Left ventricle myocardium superior (tissue), 1 donor: Measurements from ENCODE around the gene SLC12A7. TPM values are rescaled to one million over a fixed set of nuclear protein-coding genes. Genes with fewer than 3 reads are reported as not detected.
A peak's percentile ranks its signal among the peaks of the same experiment; 100 is the strongest.
"Not testable (repeated sequence)": the region's sequence is repeated elsewhere in the genome, so short reads cannot be mapped to it uniquely, and the experiment has no call there.

Experiments used
- ATAC-seq: fragments of 200-7000 bp; cut with Tn5 transposase; one replicate; pipeline ENCODE4 v1.9.1; 2020; ENCODE audit warnings: mild to moderate bottlenecking, moderate library complexity
- DNase-seq: peaks from one replicate; pipeline ENCODE4 v3.0.0-alpha.2; 2020
- intact Hi-C: fragments of 100-400 bp; cut with micrococcal nuclease; formaldehyde crosslinking; loops from one replicate; pipeline ENCODE4 v1.11.0; 2022
- long read RNA-seq: library from polyadenylated mRNA; unstranded; transcript quantifications from one replicate; pipeline ENCODE4 v2.0.0, GENCODE V29; 2021
- total RNA-seq: library from RNA; stranded (reverse); fragmentation: NEBNext Ultra II Directional; extraction: Animal tissue kit (Norgen Biotek cat#: 25700); gene quantifications from one replicate; pipeline ENCODE4 v1.2.1, GENCODE V29; 2021
- donor health status: DM: no; HTN: yes; CAD: no; lungs with severe emphysema.

The SLC12A7 gene
- 230 TPM for total RNA-seq
- long read RNA-seq, full-length matches to known transcripts = 4 of 279 reads
- long read RNA-seq, partial matches to known transcripts = 230 of 279 reads
- long read RNA-seq, other reads (novel, unspliced or antisense) = 45 of 279 reads

DNA sequence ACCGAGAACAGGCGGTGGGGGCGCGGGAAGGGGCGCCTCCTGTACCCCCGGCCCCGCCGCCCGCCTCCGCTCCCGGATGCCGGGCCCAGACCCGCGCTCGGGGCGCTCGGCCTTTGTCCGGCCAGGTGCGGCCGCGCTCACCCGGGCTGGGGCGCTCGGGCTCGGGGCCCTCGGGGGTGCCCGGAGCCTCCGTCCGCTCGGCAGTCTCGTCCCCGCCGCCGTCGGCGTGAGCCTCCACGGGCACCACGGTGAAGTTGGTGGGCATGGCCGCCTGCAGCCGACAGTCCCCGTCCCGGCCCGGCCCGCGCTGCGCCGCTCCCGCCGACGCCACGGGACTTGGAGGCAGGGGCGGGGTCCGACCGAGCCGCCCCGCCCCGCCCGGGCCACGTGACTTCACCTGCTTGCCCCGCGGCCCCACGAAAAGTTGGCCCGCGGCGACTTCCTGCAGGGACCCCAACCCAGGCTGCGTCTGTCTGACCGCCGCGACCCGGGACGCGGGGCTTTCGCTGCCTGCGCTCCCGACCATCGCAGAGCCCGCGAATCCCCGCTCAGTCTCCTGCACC, at the start of gene SLC12A7:
Gene SLC12A7, minus strand, starts transcription at position 337 of the 563 bp plus-strand sequence. Its CDS starts 72 bp downstream, at position 265.
- peak; percentile 86 for DNase-seq
- ATAC-seq = peak; percentile 66
- intact Hi-C loops = no loop called here

GRCh38 chr5:1161108-1161832, 49.4 kb upstream of the SLC12A7 start:
- DNase-seq = no peak
- intact Hi-C loops = no loop called here
- peak; percentile 39 for ATAC-seq

DNA sequence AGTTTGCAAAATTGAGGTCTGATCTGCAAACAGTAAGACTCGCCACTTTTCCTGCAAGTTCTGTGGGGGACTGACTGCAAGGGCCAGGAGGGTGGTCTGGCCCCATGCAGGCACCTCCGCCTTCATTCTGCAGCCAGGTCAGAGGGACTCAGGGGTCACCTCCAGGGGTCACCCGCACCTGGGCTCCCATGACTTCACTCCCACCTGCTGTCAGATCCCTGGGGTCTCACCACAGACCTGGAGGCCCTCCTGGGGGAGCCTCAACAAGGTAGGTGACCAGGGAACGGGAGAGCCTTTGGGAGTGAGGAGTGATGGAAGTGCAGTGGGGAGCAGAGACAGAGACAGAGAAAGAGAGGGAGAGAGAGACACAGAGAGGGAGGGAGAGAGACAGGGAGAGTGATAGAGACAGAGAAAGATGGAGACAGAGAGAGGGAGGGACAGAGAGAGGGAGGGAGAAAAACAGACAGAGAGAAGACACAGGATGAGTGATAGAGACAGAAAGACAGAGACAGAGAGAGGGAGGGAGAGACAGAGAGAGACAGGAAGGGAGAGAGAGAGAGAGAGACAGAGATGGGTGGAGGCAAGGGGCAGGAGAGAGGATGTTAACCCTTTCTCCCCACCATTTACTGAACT, 48.0 kb upstream of the SLC12A7 start:
- intact Hi-C loops = no loop called here
- DNase-seq (no peak), ATAC-seq (no peak)

DNA sequence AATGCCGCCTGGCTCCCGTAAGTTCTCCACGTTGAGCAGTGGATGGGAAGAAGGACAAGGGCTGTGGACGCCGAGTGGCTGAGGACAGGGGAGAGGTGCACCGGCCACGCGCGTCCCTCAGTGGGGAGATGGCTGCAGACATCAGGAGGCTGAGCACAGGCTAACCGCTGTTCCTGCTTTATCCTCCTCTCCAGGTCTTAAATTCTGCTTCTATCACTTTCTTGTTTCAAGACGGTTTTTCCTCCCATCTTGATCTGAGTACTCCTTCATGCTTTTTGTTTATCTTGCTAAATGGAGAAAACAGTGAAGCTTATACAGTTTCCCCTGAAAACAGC, 47.4 kb upstream of the SLC12A7 start:
- no peak for ATAC-seq
- intact Hi-C loops = no loop called here

DNA sequence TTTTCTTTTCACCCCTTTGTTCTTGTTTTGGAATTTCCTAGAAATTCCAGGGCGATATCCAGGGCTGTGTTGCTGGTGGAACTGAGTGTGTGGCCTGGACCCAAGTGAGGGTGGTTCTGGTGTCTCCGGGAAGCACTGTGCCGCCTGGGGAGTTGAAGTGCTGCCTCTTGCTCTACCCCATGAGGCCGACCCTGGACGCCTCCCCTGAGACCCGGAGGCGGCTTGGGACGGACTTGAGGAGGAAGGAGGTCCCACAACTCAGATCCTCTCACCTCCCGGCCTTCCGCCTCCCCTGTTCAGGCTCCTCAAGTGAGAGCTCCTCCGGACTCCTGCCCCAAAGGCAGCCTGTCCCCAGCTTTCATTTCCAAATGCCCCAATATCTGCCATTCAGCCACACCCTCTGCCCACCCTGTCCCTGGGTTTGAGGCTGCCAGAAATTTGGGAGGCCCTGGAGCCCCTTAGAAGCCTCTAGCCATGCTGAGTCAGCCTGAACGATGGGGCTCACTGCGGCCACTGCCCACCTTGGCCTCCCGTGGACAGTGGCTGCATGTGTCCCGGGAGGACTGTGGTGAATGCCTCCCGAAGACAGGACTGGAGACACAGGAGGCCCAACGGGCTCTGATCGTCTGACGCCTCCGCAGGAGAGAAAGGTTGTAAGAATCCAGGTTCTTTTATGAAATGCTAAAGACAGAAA, 46.9 kb upstream of the SLC12A7 start:
- ATAC-seq (no peak), DNase-seq (no peak)
- intact Hi-C loops = no loop called here

More for the DNA sequence above, 47.4 kb upstream of the SLC12A7 start:
- DNase-seq = no peak

GRCh38 chr5:1157461-1157986, 45.7 kb upstream of the SLC12A7 start:
- intact Hi-C loops, ATAC-seq, DNase-seq: not testable (repeated sequence)

DNA sequence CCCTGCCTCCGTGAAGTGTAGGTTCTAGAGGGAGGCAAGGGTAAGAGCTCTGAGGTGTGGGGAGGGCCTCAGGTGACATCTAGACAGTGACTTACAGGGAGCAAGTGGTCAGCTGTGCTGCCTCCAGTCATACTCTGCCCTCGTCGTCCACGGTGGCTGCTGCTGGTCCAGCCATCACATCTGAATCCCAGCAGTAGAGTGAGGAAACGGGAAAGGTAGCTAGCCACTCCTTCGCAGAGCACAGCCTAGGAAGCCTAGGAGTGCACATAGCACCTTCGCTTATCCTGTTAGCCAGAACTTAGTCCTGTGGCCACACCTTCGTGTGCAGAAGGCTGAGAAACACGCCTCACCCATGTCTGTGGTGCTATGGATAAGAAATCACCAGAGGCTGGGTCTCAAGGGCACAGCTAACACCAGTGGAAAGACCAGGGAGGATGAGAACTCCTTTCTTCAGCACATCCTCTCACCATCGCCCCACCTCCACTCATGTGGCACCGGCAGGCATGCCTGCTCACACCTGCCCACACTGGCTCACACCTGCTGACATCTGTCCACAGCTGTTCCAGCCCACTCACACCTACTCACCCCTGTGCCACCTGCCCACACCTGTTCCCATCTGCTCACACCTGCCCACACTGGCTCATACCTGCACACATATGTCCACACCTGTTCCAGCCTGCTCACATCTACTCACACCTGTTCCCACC, 45.0 kb upstream of the SLC12A7 start:
- intact Hi-C loops = no loop called here
- DNase-seq (no peak), ATAC-seq (no peak)

- DNase-seq (no peak), ATAC-seq (no peak)
- intact Hi-C loops = no loop called here
These were observed 44.3 kb upstream of the SLC12A7 start for GRCh38 chr5:1156033-1156753.

GRCh38 chr5:1155191-1156032, 43.5 kb upstream of the SLC12A7 start:
- intact Hi-C loops = no loop called here
- no peak for DNase-seq
- no peak for ATAC-seq

- intact Hi-C loops = no loop called here
- DNase-seq = no peak
- ATAC-seq = no peak
These were observed 41.6 kb upstream of the SLC12A7 start for GRCh38 chr5:1153428-1153827.

- ATAC-seq (no peak), DNase-seq (no peak)
- intact Hi-C loops = no loop called here
These were observed 41.0 kb upstream of the SLC12A7 start for GRCh38 chr5:1152771-1153282.

- no peak for ATAC-seq
- intact Hi-C loops = no loop called here
- DNase-seq = no peak
These were observed 40.3 kb upstream of the SLC12A7 start for GRCh38 chr5:1152156-1152555.

GRCh38 chr5:1151316-1151715, 39.5 kb upstream of the SLC12A7 start:
- no peak for ATAC-seq
- intact Hi-C loops = no loop called here
- no peak for DNase-seq

GRCh38 chr5:1150866-1151265, 39.0 kb upstream of the SLC12A7 start:
- intact Hi-C loops = no loop called here
- ATAC-seq (no peak), DNase-seq (no peak)

- intact Hi-C loops = loop anchor here (10.0 kb wide), 1 partner anchor 220 kb away; no protein-coding TSS in a partner anchor
- no peak for DNase-seq
- ATAC-seq = no peak
These were observed 33.0 kb upstream of the SLC12A7 start for GRCh38 chr5:1144638-1145396.

DNA sequence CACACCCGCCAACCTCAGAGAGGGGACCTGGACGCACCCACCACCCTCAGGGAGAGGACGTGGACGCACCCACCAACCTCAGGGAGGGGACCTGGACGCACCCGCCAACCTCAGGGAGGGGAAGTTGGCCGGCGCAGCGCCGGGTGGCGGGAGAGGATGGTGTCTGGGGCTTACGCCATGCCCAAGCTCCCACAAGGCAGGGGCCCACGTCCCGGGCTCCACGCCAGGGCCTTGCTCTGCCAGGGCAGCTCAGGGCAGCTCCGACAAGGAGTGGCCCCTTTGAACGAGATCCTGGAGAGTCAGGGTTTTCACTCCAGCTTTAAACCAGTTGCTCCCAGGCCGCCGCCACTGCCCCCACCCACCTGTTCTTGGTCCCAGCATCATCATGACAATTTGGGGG, 32.2 kb upstream of the SLC12A7 start:
- intact Hi-C loops = loop anchor here (10.0 kb wide), 1 partner anchor 219 kb away; no protein-coding TSS in a partner anchor
- ATAC-seq (no peak), DNase-seq (peak; percentile 24)

GRCh38 chr5:1143670-1143951, 31.7 kb upstream of the SLC12A7 start:
- no peak for DNase-seq
- ATAC-seq = no peak

More at GRCh38 chr5:1143670-1143951, 31.7 kb upstream of the SLC12A7 start:
- intact Hi-C loops = loop anchor here (10.0 kb wide), 1 partner anchor 219 kb away; no protein-coding TSS in a partner anchor
